Colonic mucosa (tissue), 4 donors: ENCODE measurements around the gene NCKAP5. TPM values are rescaled to one million over a fixed set of nuclear protein-coding genes. Genes with fewer than 3 reads are reported as not detected.
"Not testable (repeated sequence)": the region's sequence is repeated elsewhere in the genome, so short reads cannot be mapped to it uniquely, and the experiment has no call there.

Source experiments
- DNase-seq: peaks from one replicate; pipeline ENCODE4 v3.0.0-alpha.2; 2020
- H3K27ac ChIP-seq: fragments of 200-600 bp; one replicate; pipeline ENCODE4 v1.8.0; 2021
- H3K27me3 ChIP-seq: fragments of 200-600 bp; one replicate; pipeline ENCODE4 v1.8.0; 2021
- H3K36me3 ChIP-seq: fragments of 200-600 bp; one replicate; pipeline ENCODE4 v1.8.0; 2021
- H3K4me1 ChIP-seq: fragments of 200-600 bp; one replicate; pipeline ENCODE4 v1.8.0; 2021; ENCODE audit warnings: mild to moderate bottlenecking
- H3K4me3 ChIP-seq: fragments of 200-600 bp; one replicate; pipeline ENCODE4 v1.8.0; 2021
- H3K9ac ChIP-seq, 2 donors: one replicate each; pipeline ENCODE4 v1.7.0; 2013; ENCODE audit warnings: control low read depth in 2 of 2, low read depth in 2 of 2, low read length in 2 of 2
- H3K9me3 ChIP-seq: fragments of 200-600 bp; one replicate; pipeline ENCODE4 v1.8.0; 2021
- intact Hi-C: fragments of 100-400 bp; cut with DNase I; formaldehyde crosslinking; loops from one replicate; pipeline ENCODE4 v1.14.1; 2022
- total RNA-seq, 2 donors: library from RNA; stranded (reverse); fragmentation: NEBNext Ultra II Directional in 1 of 2; extraction: Animal tissue kit (Norgen Biotek cat#: 25700) in 1 of 2; gene quantifications; one replicate each; pipeline ENCODE4 v1.2.1, GENCODE V29; 2021
- TF ChIP-seq, protein P1 (sequence below): fragments of 200-600 bp; IDR thresholded peaks from one replicate; pipeline ENCODE4 v1.8.0; 2022; ENCODE audit warnings: antibody characterized with exemption, mild to moderate bottlenecking
- donor health status: healthy.
- donor health status: DM: no; HTN: no; CAD: no.
- donor health status: DM: no; HTN: no; CAD: no.

The NCKAP5 gene
- total RNA-seq, 2 donors from 2014 or later = 2.9 to 3.7 TPM

GRCh38 chr2:133477616-133477990 lies 90.7 kb downstream of the NCKAP5 start:
- H3K9me3 ChIP-seq = no peaks in the 10 kb centered on the region
- H3K9ac ChIP-seq = no peak overlapping the region
- no peak overlapping the region for H3K4me3 ChIP-seq
- H3K27ac ChIP-seq = no peak overlapping the region
- H3K36me3 ChIP-seq = no peaks in the 10 kb centered on the region
- TF ChIP-seq, protein P1, sequence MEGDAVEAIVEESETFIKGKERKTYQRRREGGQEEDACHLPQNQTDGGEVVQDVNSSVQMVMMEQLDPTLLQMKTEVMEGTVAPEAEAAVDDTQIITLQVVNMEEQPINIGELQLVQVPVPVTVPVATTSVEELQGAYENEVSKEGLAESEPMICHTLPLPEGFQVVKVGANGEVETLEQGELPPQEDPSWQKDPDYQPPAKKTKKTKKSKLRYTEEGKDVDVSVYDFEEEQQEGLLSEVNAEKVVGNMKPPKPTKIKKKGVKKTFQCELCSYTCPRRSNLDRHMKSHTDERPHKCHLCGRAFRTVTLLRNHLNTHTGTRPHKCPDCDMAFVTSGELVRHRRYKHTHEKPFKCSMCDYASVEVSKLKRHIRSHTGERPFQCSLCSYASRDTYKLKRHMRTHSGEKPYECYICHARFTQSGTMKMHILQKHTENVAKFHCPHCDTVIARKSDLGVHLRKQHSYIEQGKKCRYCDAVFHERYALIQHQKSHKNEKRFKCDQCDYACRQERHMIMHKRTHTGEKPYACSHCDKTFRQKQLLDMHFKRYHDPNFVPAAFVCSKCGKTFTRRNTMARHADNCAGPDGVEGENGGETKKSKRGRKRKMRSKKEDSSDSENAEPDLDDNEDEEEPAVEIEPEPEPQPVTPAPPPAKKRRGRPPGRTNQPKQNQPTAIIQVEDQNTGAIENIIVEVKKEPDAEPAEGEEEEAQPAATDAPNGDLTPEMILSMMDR = no peak
- intact Hi-C loops = no loop called here
- H3K27me3 ChIP-seq = no peaks in the 10 kb centered on the region
- no peaks in the 10 kb centered on the region for H3K4me1 ChIP-seq
- DNase-seq = no peak

DNA sequence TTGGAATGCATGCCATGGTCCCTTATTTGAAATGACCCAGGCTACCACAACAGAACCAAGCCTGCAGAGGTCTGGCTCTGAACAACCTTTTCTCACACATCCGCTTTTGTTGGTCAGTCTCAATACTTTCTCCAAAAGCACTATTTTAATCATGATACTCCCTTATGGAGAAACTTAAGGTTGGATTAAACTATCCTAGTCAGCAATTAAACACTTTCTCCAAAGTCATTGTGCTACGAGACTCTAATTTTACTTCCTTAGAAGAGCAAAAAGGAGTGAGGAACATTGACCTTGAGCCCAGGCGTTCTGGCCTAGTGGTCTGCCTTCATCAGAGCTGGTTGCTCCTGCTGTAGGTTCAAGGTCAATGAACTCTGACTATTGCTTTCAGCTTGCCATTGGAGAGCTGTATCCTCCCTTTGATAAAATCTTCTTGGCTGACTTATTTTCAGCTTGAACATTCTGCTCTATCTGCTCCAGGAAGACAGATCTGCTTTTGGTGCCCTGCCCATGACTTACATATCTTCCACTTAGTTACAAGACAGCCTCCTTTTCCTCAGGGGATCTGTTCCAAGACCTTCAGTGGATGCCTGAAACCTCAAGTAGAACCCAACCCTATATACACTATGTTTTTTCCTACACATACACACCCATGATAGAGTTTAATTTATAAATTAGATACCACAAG lies 91.2 kb downstream of the NCKAP5 start:
- intact Hi-C loops = no loop called here
- H3K9me3 ChIP-seq = no peaks in the 10 kb centered on the region
- H3K4me1 ChIP-seq = no peaks in the 10 kb centered on the region
- no peak overlapping the region for H3K27ac ChIP-seq
- no peaks in the 10 kb centered on the region for H3K36me3 ChIP-seq
- H3K27me3 ChIP-seq = no peaks in the 10 kb centered on the region
- no peak overlapping the region for H3K9ac ChIP-seq
- H3K4me3 ChIP-seq = no peak overlapping the region
- DNase-seq = no peak
- TF ChIP-seq, protein P1 = no peak

DNA sequence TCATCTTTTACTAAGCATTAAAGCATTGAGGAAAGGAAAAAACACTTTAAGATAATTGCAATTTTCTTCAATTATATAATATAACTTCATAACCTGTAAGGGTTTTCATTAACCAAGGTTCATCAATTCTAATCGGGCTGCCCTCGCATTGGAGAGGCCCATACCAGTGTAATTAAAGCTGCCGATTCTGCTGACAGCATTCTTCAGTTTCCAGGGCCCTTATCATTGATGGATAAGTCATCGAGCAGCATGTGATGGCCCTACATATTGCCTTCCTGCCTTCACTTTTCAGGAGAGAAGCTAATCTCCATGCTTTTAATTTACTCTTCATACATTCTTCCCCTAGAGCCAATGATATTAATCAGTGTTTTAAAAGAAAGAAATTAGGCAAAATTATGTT lies 92.0 kb downstream of the NCKAP5 start:
- DNase-seq = no peak
- TF ChIP-seq, protein P1 = no peak

GRCh38 chr2:133475610-133476009 lies 92.7 kb downstream of the NCKAP5 start:
- Histone ChIP-seq H3K36me3 (no peaks in the 10 kb centered on the region), H3K27ac (no peak overlapping the region), H3K9ac (no peak overlapping the region), H3K4me3 (no peak overlapping the region), H3K4me1 (no peaks in the 10 kb centered on the region), H3K27me3 (no peaks in the 10 kb centered on the region), H3K9me3 (no peaks in the 10 kb centered on the region)
- no peak for DNase-seq
- intact Hi-C loops = no loop called here
- TF ChIP-seq, protein P1 = no peak

More for the DNA sequence above, 92.0 kb downstream of the NCKAP5 start:
- Histone ChIP-seq H3K36me3 (no peaks in the 10 kb centered on the region), H3K9me3 (no peaks in the 10 kb centered on the region), H3K4me3 (no peak overlapping the region), H3K27ac (no peak overlapping the region), H3K4me1 (no peaks in the 10 kb centered on the region), H3K27me3 (no peaks in the 10 kb centered on the region), H3K9ac (no peak overlapping the region)
- intact Hi-C loops = no loop called here

DNA sequence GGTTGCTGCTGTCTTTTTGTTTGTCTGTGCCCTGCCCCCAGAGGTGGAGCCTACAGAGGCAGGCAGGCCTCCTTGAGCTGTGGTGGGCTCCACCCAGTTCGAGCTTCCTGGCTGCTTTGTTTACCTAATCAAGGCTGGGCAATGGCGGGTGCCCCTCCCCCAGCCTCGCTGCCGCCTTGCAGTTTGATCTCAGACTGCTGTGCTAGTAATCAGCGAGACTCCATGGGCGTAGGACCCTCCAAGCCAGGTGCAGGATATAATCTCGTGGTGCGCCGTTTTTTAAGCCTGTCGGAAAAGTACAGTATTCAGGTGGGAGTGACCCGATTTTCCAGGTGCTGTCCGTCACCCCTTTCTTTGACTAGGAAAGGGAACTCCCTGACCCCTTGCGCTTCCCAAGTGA lies 97.8 kb downstream of the NCKAP5 start:
- DNase-seq, H3K27ac ChIP-seq, H3K27me3 ChIP-seq, H3K4me1 ChIP-seq, H3K9me3 ChIP-seq, intact Hi-C loops, H3K36me3 ChIP-seq, H3K4me3 ChIP-seq, H3K9ac ChIP-seq: not testable (repeated sequence)

DNA sequence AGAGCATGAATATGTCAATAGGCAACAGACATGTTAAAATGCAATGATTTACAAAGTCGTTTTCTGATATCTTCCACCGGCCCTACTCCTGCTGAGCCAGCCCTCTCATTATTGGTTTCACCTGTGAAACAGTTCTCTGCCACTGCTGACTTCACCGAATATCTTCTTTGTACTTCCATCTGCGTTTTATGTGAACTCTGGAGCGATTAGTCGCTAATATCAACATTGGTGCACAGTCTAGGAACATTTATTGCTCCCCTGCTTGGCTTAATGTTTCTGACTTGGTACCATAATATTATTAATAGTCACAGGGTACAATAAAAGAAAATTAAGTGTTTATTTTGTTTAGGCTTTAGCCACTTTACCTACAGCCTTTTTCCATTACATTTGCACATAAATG lies 105.5 kb downstream of the NCKAP5 start:
- intact Hi-C loops = no loop called here
- H3K9ac ChIP-seq = no peak overlapping the region
- DNase-seq = no peak
- H3K9me3 ChIP-seq = no peaks in the 10 kb centered on the region
- TF ChIP-seq, protein P1 = no peak
- no peak overlapping the region for H3K27ac ChIP-seq
- H3K4me1 ChIP-seq = no peaks in the 10 kb centered on the region
- no peaks in the 10 kb centered on the region for H3K36me3 ChIP-seq
- H3K27me3 ChIP-seq = no peaks in the 10 kb centered on the region
- no peak overlapping the region for H3K4me3 ChIP-seq
